Dedifferentiated amniotic fluid mesenchymal stem cell (primary cell): ENCODE results near the gene KCNJ15.

Experiments
- DNase-seq: peaks from one replicate; pipeline ENCODE4 v3.0.0-alpha.2; 2016; ENCODE audit errors: extremely low spot score

KCNJ15 gene

GRCh38 chr21:38297871-38298270, 41.1 kb downstream of the KCNJ15 start:
- no peak for DNase-seq

- no peak for DNase-seq
Observed at GRCh38 chr21:38298832-38299231, 42.0 kb downstream of the KCNJ15 start.

GRCh38 chr21:38299671-38300070, 42.9 kb downstream of the KCNJ15 start:
- no peak for DNase-seq

GRCh38 chr21:38300141-38300578, 43.4 kb downstream of the KCNJ15 start:
- no peak for DNase-seq

- no peak for DNase-seq
Observed at GRCh38 chr21:38301321-38302214, 44.8 kb downstream of the KCNJ15 start.

GRCh38 chr21:38303300-38303699, 46.5 kb downstream of the KCNJ15 start:
- DNase-seq = peak; percentile 28

- DNase-seq = peak; percentile 69
Observed at GRCh38 chr21:38306433-38307141, 49.8 kb downstream of the KCNJ15 start.

- no peak for DNase-seq
Observed at GRCh38 chr21:38307771-38308531, 51.2 kb downstream of the KCNJ15 start.

GRCh38 chr21:38308532-38309119, 51.8 kb downstream of the KCNJ15 start:
- DNase-seq = no peak

- DNase-seq = no peak
Observed at GRCh38 chr21:38310646-38311485, 54.1 kb downstream of the KCNJ15 start.

- DNase-seq = no peak
Observed at GRCh38 chr21:38311765-38312164, 55.0 kb downstream of the KCNJ15 start.

GRCh38 chr21:38312822-38313221, 56.0 kb downstream of the KCNJ15 start:
- DNase-seq = no peak

GRCh38 chr21:38314558-38314957, 57.8 kb downstream of the KCNJ15 start:
- DNase-seq = no peak

GRCh38 chr21:38315122-38315521, 58.3 kb downstream of the KCNJ15 start:
- DNase-seq = no peak

- no peak for DNase-seq
Observed at GRCh38 chr21:38319781-38320180, 63.0 kb downstream of the KCNJ15 start.

GRCh38 chr21:38321568-38321967, 64.8 kb downstream of the KCNJ15 start:
- DNase-seq = no peak

- DNase-seq = no peak
Observed at GRCh38 chr21:38322311-38322950, 65.6 kb downstream of the KCNJ15 start.

- no peak for DNase-seq
Observed at GRCh38 chr21:38323721-38324531, 67.1 kb downstream of the KCNJ15 start.

GRCh38 chr21:38325216-38325615, 68.4 kb downstream of the KCNJ15 start:
- DNase-seq = no peak
